K562 (cell line): ENCODE data around the gene REX1BD. TPM values are rescaled to one million over a fixed set of nuclear protein-coding genes. Genes with fewer than 3 reads are reported as not detected.

ENCODE experiments used
- ARID1B ChIP-seq: fragments of 450-650 bp; IDR thresholded peaks from 2 replicates; pipeline ENCODE4 v1.6.1; 2016; ENCODE audit warnings: antibody characterized with exemption, mild to moderate bottlenecking, inconsistent platforms
- CBFA2T3 ChIP-seq: fragments of 450-650 bp; IDR thresholded peaks from 2 replicates; pipeline ENCODE4 v1.6.1; 2017
- CBX1 ChIP-seq: sonication (generic); IDR thresholded peaks from 2 replicates; pipeline ENCODE4 v1.6.1; 2016; ENCODE audit warnings: antibody characterized with exemption, low read depth, mild to moderate bottlenecking
- CBX8 ChIP-seq: fragments of 200-600 bp; sonication (generic); IDR thresholded peaks from 2 replicates; pipeline ENCODE4 v1.6.1; 2012; ENCODE audit warnings: borderline replicate concordance, mixed run types, low read depth, mild to moderate bottlenecking, moderate library complexity, mixed read lengths, low read length, control low read depth, inconsistent platforms; ENCODE audit not compliant: poor library complexity, severe bottlenecking; ENCODE audit errors: extremely low read depth
- CHCHD3 ChIP-seq: fragments of 250-450 bp; sonication (Bioruptor Pico); IDR thresholded peaks from 2 replicates; pipeline ENCODE4 v2.1.2; 2022; ENCODE audit warnings: mild to moderate bottlenecking
- ELF2 ChIP-seq: fragments of 250-450 bp; sonication (Bioruptor Pico); IDR thresholded peaks from 2 replicates; pipeline ENCODE4 v1.5.0; 2021; ENCODE audit warnings: mild to moderate bottlenecking
- ELF4 ChIP-seq: fragments of 450-650 bp; formaldehyde crosslinking; IDR thresholded peaks from 2 replicates; pipeline ENCODE4 v1.4.0; 2022; ENCODE audit warnings: missing genetic modification characterization
- ERF ChIP-seq: fragments of 450-650 bp; formaldehyde crosslinking; IDR thresholded peaks from 2 replicates; pipeline ENCODE4 v1.4.0; 2020; ENCODE audit warnings: mild to moderate bottlenecking, mixed read lengths
- HSF4 ChIP-seq: fragments of 250-450 bp; sonication (Bioruptor Pico); IDR thresholded peaks from 2 replicates; pipeline ENCODE4 v2.1.2; 2022; ENCODE audit warnings: mild to moderate bottlenecking, moderate library complexity, borderline replicate concordance
- L3MBTL2 ChIP-seq: fragments of 450-650 bp; IDR thresholded peaks from 2 replicates; pipeline ENCODE4 v1.6.1; 2016; ENCODE audit warnings: mild to moderate bottlenecking, moderate library complexity
- MAZ ChIP-seq, 2 experiments: fragments of 450-650 bp in 1 of 2; sonication (generic) in 1 of 2; formaldehyde crosslinking; IDR thresholded peaks in 1 of 2; conservative IDR thresholded peaks in 1 of 2; 2 replicates each; pipeline versions ENCODE4 v1.4.0 to v1.5.0; 2020; ENCODE audit warnings: mild to moderate bottlenecking in 1 of 2, missing genetic modification reagents in 1 of 2
- NCOA4 ChIP-seq: fragments of 450-650 bp; IDR thresholded peaks from 2 replicates; pipeline ENCODE4 v1.6.1; 2018; ENCODE audit warnings: mild to moderate bottlenecking; ENCODE audit not compliant: partially characterized antibody
- POU5F1 ChIP-seq: fragments of 150-350 bp; IDR thresholded peaks from 2 replicates; pipeline ENCODE4 v1.6.1; 2014; ENCODE audit warnings: borderline replicate concordance, low read length, low read depth, mild to moderate bottlenecking; ENCODE audit not compliant: partially characterized antibody
- PTRF ChIP-seq: fragments of 450-650 bp; IDR thresholded peaks from 2 replicates; pipeline ENCODE4 v1.6.1; 2016; ENCODE audit warnings: mild to moderate bottlenecking, missing genetic modification characterization, missing compliant biosample characterization
- RAD21 ChIP-seq, 2 experiments: fragments of 250-450 bp in 1 of 2; fragments of 450-650 bp in 1 of 2; sonication (Bioruptor Pico) in 1 of 2; formaldehyde crosslinking in 1 of 2; IDR thresholded peaks in 1 of 2; conservative IDR thresholded peaks in 1 of 2; 2 replicates each; pipeline versions ENCODE4 v1.4.0 to v1.8.0; 2020 to 2022; ENCODE audit warnings: mild to moderate bottlenecking in 2 of 2, moderate library complexity in 1 of 2
- ZFP36 ChIP-seq: fragments of 150-350 bp; IDR thresholded peaks from 2 replicates; pipeline ENCODE4 v1.6.1; 2018; ENCODE audit warnings: low read length, low read depth; ENCODE audit not compliant: partially characterized antibody
- ZNF644 ChIP-seq: fragments of 200-800 bp; sonication (Bioruptor generic); IDR thresholded peaks from 2 replicates; pipeline ENCODE4 v1.6.1; 2016; ENCODE audit warnings: low read depth, missing genetic modification characterization, missing compliant biosample characterization
- polyA plus RNA-seq, 8 experiments: library from polyadenylated mRNA; depleted of rRNA in 4 of 8; stranded (reverse) in 5 of 8; unstranded in 3 of 8; fragments of >200 nt; fragmentation: Nextera tagmentation in 2 of 8; fragmentation: Illumina TruSeq in 1 of 8; extraction: Ambion mirVana in 2 of 8; extraction: Trizol in 1 of 8; gene quantifications; 2 replicates each; pipeline versions ENCODE4 v1.2.1 to v1.2.3, GENCODE V29; 2011 to 2014; ENCODE audit warnings: inconsistent platforms in 1 of 8, missing spikeins in 1 of 8
- total RNA-seq, 7 experiments: library from RNA; depleted of rRNA in 6 of 7; stranded (reverse); fragments of >200 nt in 6 of 7; fragmentation: Illumina TruSeq in 2 of 7; extraction: Trizol in 2 of 7; gene quantifications; 2 replicates each; pipeline versions ENCODE4 v1.2.1 to v1.2.3, GENCODE V29; 2011 to 2021; ENCODE audit warnings: low replicate concordance in 1 of 7
- TF ChIP-seq, protein P1 (sequence below): sonication (generic); formaldehyde crosslinking; IDR thresholded peaks from 2 replicates; pipeline ENCODE4 v1.8.0; 2022; ENCODE audit warnings: mild to moderate bottlenecking, missing genetic modification reagents
- TF ChIP-seq, protein P2 (sequence below): fragments of 200-800 bp; sonication (Bioruptor generic); IDR thresholded peaks from 2 replicates; pipeline ENCODE4 v1.6.1; 2017; ENCODE audit warnings: missing genetic modification characterization, missing compliant biosample characterization
- TF ChIP-seq, protein P3 (sequence below), 3 experiments: fragments of 200-800 bp in 1 of 3; fragments of 250-450 bp in 1 of 3; fragments of 450-650 bp in 1 of 3; sonication (Bioruptor Pico) in 1 of 3; sonication (Bioruptor generic) in 1 of 3; formaldehyde crosslinking in 1 of 3; IDR thresholded peaks; 2 replicates each; pipeline versions ENCODE4 v1.6.1 to v1.8.0; 2016 to 2022; ENCODE audit warnings: mild to moderate bottlenecking in 2 of 3, missing genetic modification characterization in 2 of 3, missing compliant biosample characterization in 1 of 3, moderate library complexity in 1 of 3

REX1BD gene
- total and polyA plus RNA-seq, 9 of the 15 experiments (the other 6 are each of a cell fraction or from before 2014, with no cell fraction given) = 1.9 to 136 (median 13.8) TPM

DNA sequence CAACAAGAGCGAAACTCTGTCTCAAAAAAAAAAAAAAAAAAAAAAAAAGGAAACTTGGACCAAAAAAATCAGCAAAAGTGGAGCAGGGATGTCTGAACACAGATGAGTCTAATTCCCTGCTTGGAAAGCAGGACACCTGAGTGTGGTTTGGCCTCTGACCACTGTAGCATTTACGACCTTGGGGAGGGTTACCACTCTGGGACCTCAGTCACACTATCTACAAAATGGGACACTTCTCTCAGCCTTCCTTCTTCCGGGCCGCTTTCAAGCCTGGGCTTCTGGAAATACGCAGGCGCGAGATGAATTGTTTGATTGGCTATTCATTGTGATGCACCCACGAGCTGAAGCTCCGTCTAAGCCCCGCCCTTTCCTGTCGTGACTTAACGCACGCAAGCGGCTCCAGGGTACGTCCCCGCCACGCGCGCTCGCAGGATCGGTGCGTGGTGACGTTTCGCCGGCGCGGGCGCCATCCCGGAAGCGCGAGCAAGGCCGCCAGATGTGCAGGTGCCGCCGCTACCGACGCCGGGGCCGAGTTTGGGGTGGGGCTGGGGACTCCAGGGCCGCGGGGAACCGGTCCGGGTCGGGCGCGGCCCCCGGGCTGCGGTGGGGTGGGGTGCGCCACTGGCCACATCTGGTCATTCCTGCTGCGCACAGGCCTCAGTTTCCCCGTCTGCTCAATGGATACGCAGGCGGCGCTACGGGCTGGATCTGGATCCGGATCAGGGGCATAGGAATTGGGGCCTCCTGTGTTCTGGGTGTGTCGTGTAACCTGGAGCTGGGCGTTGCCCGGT is 31.0 kb upstream of the REX1BD start, which contains the start of gene KXD1 (continued):
- TF ChIP-seq POU5F1 = no peak
- TF ChIP-seq CBX1 = peak; percentile 99; the same call in 1 of the 2 replicates
- TF ChIP-seq ZNF644 = no peak
- peak; percentile 54 for TF ChIP-seq NCOA4
- no peak for TF ChIP-seq RAD21 (CRISPR knock-in tag; conservative IDR thresholded peaks at IDR 0.05 in 1 of 2, IDR thresholded peaks at IDR 0.05 in 1 of 2)
- peak; percentile 66 for TF ChIP-seq ZFP36
- peak; percentile 72; the same call in 1 of the 2 replicates for TF ChIP-seq L3MBTL2
- TF ChIP-seq MAZ (CRISPR knock-in tag; conservative IDR thresholded peaks at IDR 0.05 in 1 of 2, IDR thresholded peaks at IDR 0.05 in 1 of 2) = peak in 1 of 2 experiments; percentile 58; a peak in 3 of 4 replicates
- peak; percentile 29; the same call in 1 of the 2 replicates for TF ChIP-seq ELF4 (CRISPR knock-in tag)
- TF ChIP-seq, protein P1, sequence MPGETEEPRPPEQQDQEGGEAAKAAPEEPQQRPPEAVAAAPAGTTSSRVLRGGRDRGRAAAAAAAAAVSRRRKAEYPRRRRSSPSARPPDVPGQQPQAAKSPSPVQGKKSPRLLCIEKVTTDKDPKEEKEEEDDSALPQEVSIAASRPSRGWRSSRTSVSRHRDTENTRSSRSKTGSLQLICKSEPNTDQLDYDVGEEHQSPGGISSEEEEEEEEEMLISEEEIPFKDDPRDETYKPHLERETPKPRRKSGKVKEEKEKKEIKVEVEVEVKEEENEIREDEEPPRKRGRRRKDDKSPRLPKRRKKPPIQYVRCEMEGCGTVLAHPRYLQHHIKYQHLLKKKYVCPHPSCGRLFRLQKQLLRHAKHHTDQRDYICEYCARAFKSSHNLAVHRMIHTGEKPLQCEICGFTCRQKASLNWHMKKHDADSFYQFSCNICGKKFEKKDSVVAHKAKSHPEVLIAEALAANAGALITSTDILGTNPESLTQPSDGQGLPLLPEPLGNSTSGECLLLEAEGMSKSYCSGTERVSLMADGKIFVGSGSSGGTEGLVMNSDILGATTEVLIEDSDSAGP (CRISPR knock-in tag) = no peak
- peak; percentile 91 for TF ChIP-seq ELF2
- TF ChIP-seq, protein P2, sequence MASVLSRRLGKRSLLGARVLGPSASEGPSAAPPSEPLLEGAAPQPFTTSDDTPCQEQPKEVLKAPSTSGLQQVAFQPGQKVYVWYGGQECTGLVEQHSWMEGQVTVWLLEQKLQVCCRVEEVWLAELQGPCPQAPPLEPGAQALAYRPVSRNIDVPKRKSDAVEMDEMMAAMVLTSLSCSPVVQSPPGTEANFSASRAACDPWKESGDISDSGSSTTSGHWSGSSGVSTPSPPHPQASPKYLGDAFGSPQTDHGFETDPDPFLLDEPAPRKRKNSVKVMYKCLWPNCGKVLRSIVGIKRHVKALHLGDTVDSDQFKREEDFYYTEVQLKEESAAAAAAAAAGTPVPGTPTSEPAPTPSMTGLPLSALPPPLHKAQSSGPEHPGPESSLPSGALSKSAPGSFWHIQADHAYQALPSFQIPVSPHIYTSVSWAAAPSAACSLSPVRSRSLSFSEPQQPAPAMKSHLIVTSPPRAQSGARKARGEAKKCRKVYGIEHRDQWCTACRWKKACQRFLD (CRISPR knock-in tag) = peak; percentile 65; the same call in 1 of the 2 replicates
- TF ChIP-seq CBFA2T3 = 0 out of 2 replicates have a peak, but pooled peaks have one; percentile 10
- TF ChIP-seq, protein P3, sequence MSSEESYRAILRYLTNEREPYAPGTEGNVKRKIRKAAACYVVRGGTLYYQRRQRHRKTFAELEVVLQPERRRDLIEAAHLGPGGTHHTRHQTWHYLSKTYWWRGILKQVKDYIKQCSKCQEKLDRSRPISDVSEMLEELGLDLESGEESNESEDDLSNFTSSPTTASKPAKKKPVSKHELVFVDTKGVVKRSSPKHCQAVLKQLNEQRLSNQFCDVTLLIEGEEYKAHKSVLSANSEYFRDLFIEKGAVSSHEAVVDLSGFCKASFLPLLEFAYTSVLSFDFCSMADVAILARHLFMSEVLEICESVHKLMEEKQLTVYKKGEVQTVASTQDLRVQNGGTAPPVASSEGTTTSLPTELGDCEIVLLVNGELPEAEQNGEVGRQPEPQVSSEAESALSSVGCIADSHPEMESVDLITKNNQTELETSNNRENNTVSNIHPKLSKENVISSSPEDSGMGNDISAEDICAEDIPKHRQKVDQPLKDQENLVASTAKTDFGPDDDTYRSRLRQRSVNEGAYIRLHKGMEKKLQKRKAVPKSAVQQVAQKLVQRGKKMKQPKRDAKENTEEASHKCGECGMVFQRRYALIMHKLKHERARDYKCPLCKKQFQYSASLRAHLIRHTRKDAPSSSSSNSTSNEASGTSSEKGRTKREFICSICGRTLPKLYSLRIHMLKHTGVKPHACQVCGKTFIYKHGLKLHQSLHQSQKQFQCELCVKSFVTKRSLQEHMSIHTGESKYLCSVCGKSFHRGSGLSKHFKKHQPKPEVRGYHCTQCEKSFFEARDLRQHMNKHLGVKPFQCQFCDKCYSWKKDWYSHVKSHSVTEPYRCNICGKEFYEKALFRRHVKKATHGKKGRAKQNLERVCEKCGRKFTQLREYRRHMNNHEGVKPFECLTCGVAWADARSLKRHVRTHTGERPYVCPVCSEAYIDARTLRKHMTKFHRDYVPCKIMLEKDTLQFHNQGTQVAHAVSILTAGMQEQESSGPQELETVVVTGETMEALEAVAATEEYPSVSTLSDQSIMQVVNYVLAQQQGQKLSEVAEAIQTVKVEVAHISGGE (CRISPR knock-in tag; IDR thresholded peaks at IDR 0.05) = peak in 1 of 3 experiments; percentile 45; a peak in 1 of 6 replicates
- TF ChIP-seq ARID1B = peak; percentile 26; the same call in 1 of the 2 replicates
- no peak for TF ChIP-seq PTRF (tag)
- no peak for TF ChIP-seq ERF
- no peak for TF ChIP-seq HSF4 (CRISPR knock-in tag)
- no peak for TF ChIP-seq CHCHD3 (CRISPR knock-in tag)
- TF ChIP-seq CBX8 = no peak
